ENCODE measurements around the gene PDLIM7.

DNA sequence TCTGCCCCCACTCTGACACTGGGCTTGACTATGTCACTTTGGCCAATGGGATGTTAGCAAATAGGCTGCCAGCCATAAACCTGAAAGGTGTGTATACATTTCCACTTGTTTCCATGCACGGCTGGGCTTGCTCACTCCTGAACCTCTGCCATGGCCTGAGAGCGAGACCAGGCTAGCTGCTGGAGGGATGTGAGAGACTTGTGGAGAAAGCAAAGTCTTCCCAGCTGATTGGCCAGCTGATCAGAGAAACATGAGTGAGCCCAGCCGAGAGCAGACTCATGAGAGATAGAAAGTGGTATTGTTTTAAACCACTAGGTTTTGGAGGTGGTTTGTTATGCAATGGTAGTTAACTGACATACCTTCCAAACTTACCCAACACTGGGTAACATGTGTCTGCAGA, 43.0 kb upstream of the PDLIM7 start:
- no peak for TF ChIP-seq POLR2A (IDR thresholded peaks at IDR 0.05)
- TF ChIP-seq, protein P1, sequence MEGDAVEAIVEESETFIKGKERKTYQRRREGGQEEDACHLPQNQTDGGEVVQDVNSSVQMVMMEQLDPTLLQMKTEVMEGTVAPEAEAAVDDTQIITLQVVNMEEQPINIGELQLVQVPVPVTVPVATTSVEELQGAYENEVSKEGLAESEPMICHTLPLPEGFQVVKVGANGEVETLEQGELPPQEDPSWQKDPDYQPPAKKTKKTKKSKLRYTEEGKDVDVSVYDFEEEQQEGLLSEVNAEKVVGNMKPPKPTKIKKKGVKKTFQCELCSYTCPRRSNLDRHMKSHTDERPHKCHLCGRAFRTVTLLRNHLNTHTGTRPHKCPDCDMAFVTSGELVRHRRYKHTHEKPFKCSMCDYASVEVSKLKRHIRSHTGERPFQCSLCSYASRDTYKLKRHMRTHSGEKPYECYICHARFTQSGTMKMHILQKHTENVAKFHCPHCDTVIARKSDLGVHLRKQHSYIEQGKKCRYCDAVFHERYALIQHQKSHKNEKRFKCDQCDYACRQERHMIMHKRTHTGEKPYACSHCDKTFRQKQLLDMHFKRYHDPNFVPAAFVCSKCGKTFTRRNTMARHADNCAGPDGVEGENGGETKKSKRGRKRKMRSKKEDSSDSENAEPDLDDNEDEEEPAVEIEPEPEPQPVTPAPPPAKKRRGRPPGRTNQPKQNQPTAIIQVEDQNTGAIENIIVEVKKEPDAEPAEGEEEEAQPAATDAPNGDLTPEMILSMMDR (IDR thresholded peaks at IDR 0.05), result no peak

Measured in heart left ventricle (tissue), 13 donors.